HG02610 (cell line): Measurements from ENCODE around the gene SHMT1.
"Not testable (repeated sequence)": the region's sequence is repeated elsewhere in the genome, so short reads cannot be mapped to it uniquely, and the experiment has no call there.

Experiments
- ATAC-seq: cut with Tn5 transposase; IDR thresholded peaks from one replicate; pipeline ENCODE4 v1.9.1; 2021; ENCODE audit warnings: mild to moderate bottlenecking, moderate library complexity; ENCODE audit not compliant: unreplicated experiment

The SHMT1 gene

GRCh38 chr17:18326572-18326971 is 36.8 kb downstream of the SHMT1 start:
- no peak for ATAC-seq

- no peak for ATAC-seq
These were observed 37.3 kb downstream of the SHMT1 start for GRCh38 chr17:18326039-18326438.

DNA sequence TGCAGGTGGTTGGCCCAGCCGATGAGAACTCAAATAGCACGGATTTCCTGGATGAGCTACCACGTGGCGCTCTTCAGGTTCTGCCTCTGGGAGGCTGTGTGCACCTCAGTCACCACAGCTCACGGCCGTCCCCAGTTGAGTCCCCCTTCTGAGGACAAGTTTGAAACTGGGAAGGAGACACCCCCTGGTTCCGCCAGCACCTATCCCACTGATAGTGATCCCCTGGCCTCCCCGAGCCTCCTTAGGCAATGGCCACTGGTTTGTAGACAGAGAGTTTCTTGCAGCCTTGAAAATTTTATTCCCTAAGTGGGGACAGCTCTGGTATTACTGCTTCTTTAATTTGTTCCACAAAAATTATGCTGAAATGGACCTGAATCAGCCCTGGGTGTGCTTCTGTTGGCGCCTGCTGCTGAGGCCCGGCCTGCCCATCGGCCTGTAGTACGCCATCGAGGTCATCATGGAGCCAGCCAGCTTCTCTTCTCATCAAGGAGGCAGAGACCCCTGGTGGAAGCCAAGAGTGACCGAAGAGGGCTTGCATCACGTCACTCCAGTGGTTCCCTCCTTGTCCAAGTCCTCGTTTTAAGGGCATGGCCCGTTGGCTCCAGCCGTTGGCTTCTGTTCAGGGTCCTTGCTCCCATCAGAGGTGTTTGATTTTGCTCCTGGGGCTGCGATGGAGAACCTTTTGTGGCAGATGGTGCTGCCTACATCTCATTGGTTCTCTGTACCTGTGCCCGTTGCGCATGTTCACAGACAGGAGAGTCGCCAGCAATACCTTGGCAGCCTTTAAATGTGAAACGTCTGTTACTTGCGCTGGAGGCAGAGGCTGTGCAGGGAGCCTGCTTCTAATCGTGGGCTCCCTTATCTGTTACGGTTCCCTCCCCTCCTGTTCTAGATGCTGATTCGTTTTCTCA is 39.0 kb downstream of the SHMT1 start:
- ATAC-seq, result no peak

DNA sequence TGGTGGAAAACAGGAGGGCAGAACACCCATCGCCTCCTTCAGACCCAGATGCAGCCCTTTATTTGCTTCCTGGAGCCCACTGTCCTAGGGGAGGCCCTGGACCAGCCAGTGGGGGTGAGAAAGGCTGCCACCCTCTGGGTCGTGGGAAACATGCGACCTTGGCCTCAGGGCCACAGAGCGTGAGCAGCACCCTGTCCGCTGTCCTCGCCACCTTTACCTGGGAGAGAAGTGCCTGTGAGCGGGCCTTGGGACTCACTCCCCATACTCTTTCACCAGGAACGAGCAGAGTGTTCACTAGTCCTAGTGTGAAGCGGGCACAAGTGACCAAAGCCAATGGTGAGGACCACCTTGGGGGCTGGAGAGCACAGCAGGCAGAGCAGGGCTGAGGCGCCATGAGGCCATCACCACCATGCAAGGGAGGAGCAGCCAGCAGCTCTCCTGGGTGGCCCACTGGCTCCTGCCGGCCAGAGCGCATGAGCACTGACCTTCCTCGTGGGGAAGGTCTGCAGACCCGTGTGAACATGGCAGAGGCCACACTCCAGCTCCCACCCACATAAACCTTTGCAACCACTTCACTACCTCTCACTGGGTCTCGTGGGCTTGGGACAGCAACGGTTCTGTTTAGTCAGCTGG is 39.7 kb downstream of the SHMT1 start:
- no peak for ATAC-seq

GRCh38 chr17:18323007-18323406 is 40.3 kb downstream of the SHMT1 start:
- ATAC-seq, result no peak

- no peak for ATAC-seq
These were observed 40.8 kb downstream of the SHMT1 start for GRCh38 chr17:18322522-18322921.

- no peak for ATAC-seq
These were observed 42.0 kb downstream of the SHMT1 start for GRCh38 chr17:18321309-18321708.

DNA sequence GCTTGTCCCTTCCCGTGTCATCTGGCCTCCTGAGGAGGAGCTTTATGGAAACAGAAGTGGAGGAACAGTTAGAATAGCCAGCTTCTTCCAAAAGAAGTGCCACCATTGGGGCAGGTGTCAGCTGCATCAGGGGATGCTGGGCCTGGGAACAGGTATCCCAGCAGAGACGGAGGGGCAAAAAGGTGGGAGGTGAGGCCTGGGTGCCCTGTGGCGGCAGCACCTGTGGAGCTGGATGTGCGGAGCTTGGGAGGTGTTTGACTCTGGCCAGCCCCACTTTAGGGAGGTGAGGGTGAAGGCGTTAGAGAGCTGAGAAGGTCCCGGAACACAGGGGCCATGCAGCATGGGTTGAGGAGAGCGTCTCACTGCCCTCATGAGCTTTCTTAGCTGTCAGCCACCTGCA is 43.0 kb downstream of the SHMT1 start:
- ATAC-seq, result no peak

DNA sequence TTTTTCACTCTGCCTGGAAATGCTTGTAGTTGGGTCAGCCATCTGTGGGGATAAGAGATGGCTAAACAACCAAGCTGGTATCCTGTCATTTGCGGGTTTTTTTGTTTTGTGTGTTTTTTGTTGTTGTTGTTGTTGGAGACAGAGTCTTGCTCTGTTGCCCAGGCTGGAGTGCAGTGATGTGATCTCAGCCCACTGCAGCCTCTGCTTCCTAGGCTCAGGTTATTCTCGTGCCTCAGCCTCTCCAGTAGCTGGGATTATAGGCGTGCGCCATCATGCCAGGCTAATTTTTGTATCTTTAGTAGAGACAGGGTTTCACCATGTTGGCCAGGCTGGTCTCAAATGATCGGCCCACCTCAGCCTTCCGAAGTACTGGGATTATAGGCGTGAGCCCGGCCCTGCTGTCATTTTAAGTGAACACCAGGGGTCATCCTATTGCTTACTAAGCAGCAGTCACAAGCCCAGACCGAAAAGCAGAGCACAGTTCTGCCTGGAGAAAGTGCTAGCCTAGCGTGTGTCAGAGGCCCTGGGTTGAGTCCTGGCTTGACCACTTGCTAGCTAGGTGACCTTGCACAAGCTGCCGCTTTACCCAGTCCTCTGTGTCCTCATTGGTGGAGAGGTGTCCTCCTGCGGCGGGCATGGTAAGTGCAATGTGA is 43.6 kb downstream of the SHMT1 start:
- ATAC-seq, result no peak

- ATAC-seq, result no peak
These were observed 44.4 kb downstream of the SHMT1 start for GRCh38 chr17:18318771-18319450.

DNA sequence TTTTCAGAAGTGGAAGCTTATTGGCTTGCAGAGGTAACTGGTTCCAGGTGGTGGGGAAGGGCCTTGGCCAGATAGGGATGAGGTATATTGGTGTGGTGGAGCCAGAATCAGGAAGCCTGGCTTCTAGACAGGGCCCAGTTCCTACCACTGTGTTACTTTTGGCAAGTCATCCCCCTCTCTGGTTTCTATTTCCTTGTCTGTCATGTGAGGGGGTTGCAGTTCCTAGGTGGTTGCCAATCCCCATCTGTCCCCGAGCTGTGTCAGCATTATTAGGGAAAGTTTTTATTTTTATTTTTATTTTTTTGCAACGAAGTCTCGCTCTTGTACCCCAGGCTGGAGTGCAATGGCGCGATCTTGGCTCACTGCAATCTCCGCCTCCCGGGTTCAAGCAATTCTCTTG is 45.2 kb downstream of the SHMT1 start:
- ATAC-seq, result no peak

- no peak for ATAC-seq
These were observed 47.4 kb downstream of the SHMT1 start for GRCh38 chr17:18315961-18316360.

DNA sequence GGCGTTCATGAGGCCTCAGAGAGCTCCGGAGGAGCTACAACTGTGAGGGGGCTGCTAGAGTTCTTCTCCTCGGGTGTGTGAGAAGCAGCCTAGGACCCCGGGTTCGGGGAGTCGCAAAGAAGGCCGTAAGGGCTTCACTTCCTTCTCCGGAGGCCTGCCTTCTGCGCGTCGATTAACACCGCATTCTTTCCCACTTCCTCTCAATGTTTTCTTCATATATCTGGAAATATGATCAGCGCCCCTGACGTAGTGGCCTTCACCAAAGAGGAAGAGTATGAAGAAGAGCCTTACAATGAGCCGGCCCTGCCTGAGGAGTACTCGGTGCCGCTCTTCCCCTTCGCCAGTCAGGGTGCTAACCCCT is 47.8 kb downstream of the SHMT1 start:
- no peak for ATAC-seq

DNA sequence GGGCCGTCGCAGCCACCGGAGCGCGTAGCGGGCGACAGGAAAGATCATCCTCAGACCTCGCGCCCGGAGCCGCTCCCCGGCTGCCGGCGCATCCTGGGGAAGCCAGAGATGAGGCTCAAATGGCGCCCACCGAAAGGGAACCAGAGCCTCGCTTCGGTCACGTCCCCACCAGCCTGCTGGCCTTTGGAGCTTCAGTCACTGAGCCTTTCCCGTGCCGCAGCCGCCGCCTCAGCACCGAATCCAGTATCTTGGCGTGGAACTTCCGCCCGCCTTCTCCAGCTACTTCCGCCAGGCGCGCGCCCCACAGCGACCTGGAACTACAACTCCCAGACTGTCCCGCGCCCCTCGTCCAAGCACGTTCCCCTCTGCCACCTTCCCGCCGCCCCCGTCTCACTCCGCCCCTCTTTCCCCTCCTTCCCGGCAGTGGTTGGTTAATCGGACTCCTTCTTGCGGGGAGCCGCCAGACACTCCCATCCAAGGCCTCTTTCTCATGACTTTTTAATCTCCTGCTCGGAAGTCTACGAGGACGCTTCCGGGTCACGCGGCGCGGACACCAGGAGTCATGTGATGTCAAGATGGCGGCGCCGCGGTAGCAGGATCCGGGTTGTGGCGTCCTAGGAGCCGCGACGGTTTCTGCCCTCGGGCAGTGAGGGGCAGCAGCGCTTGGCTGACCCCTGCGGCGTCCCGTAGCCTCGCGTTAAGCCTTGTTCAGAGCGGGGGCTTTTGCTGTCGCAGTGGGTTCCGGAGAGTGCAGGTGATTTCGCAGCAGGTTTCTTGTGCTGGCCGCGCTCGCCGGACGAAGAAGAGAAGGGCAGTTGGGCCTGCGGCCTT is 48.4 kb downstream of the SHMT1 start, which contains the start of the genes SMCR8 and TOP3A:
Gene SMCR8 (plus strand): TSS at position 563 of the 831 bp plus-strand sequence. CDS start 497 bp downstream, outside the sequence.
Gene TOP3A (minus strand): TSS at position 264 of the 831 bp plus-strand sequence. CDS start 216 bp downstream, at position 48.
- peak; percentile 83 for ATAC-seq

GRCh38 chr17:18314059-18314730 is 49.2 kb downstream of the SHMT1 start:
- ATAC-seq, result peak; percentile 9

DNA sequence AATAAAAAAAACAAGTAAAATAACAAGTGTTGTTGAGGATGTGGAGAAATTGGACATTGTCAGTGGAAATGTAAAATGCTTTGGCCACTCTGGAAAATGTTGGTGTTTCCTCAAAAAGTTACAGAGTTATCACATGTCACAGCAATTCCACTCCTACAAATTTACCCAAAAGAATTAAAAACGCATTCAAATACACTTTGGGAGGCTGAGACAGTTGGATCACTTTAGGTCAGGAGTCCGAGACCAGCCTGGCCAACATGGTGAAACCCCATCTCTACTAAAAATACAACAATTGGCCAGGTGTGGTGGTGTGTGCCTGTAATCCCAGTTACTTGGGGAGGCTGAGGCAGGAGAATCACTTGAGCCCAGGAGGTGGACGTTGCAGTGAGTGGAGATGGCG is 54.1 kb downstream of the SHMT1 start:
- no peak for ATAC-seq

DNA sequence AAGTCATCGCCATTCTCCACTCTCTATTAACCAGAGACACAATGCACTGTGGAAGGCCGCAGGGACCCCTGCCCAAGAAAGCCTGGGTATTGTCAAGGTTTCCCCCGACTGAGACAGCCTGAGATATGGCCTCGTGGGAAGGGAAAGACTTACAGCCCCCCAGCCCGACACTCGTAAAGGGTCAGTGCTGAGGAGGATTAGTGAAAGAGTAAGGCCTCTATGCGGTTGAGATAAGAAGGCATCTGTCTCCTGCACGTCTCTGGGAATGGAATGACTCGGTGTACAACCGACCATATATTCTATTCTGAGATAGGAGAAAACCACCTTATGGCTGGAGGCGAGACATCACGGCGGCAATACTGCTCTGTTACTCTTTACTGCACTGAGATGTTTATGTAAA is 60.1 kb downstream of the SHMT1 start:
- ATAC-seq, result not testable (repeated sequence)

GRCh38 chr17:18300725-18301480 is 62.4 kb downstream of the SHMT1 start:
- ATAC-seq, result no peak

DNA sequence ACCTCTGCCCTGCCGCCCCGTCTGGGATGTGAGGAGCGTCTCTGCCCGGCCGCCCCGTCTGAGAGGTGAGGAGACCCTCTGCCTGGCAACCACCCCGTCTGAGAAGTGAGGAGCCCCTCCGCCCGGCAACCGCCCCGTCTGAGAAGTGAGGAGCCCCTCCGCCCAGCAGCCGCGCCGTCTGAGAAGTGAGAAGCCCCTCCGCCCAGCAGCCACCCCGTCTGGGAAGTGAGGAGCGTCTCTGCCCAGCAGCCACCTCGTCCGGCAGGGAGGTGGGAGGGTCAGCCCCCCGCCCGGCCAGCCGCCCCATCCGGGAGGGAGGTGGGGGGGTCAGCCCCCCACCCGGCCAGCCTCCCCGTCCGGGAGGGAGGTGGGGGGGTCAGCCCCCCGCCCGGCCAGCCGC is 65.3 kb downstream of the SHMT1 start:
- not testable (repeated sequence) for ATAC-seq
